GM18873 (cell line): ENCODE data around the gene CCDC47.

Experiments
- ATAC-seq: cut with Tn5 transposase; IDR thresholded peaks from one replicate; pipeline ENCODE4 v1.9.1; 2021; ENCODE audit warnings: mild to moderate bottlenecking, moderate library complexity, moderate number of reproducible peaks; ENCODE audit not compliant: unreplicated experiment, low FRiP score

CCDC47 gene

GRCh38 chr17:63700528-63701455 lies 72.6 kb downstream of the CCDC47 start:
- no peak for ATAC-seq

- ATAC-seq = no peak
Observed at GRCh38 chr17:63699638-63700527, 73.5 kb downstream of the CCDC47 start, which contains the start of gene LIMD2. TSS of gene LIMD2 (minus strand) at chr17:63700125. CDS start at chr17:63699298, 827 bp downstream.

- ATAC-seq = no peak
Observed at GRCh38 chr17:63698886-63699637, 74.3 kb downstream of the CCDC47 start.

GRCh38 chr17:63698381-63698885 lies 75.0 kb downstream of the CCDC47 start:
- no peak for ATAC-seq

- peak; percentile 30 for ATAC-seq
Observed at GRCh38 chr17:63697341-63698286, 75.8 kb downstream of the CCDC47 start.

GRCh38 chr17:63696381-63696961 lies 76.9 kb downstream of the CCDC47 start:
- ATAC-seq = no peak

GRCh38 chr17:63695889-63696288 lies 77.5 kb downstream of the CCDC47 start:
- no peak for ATAC-seq
